Mucosa of descending colon (tissue), 3 donors: ENCODE data around the gene RFX1. TPM values are rescaled to one million over a fixed set of nuclear protein-coding genes. Genes with fewer than 3 reads are reported as not detected.
"Not testable (repeated sequence)": the region's sequence is repeated elsewhere in the genome, so short reads cannot be mapped to it uniquely, and the experiment has no call there.

Experiments used
- ATAC-seq: fragments of 200-7000 bp; cut with Tn5 transposase; one replicate; pipeline ENCODE4 v1.9.1; 2020; ENCODE audit warnings: mild to moderate bottlenecking, moderate library complexity
- DNase-seq, 3 donors: peaks; one replicate each; pipeline ENCODE4 v3.0.0-alpha.2; 2020
- H3K36me3 ChIP-seq: fragments of 200-600 bp; one replicate; pipeline ENCODE4 v1.8.0; 2021; ENCODE audit warnings: low read depth, mild to moderate bottlenecking
- H3K4me1 ChIP-seq: fragments of 200-600 bp; one replicate; pipeline ENCODE4 v1.8.0; 2021; ENCODE audit warnings: low read depth, mild to moderate bottlenecking
- H3K4me3 ChIP-seq: fragments of 200-600 bp; one replicate; pipeline ENCODE4 v1.8.0; 2021; ENCODE audit warnings: mild to moderate bottlenecking
- H3K9me3 ChIP-seq: fragments of 200-600 bp; one replicate; pipeline ENCODE4 v1.8.0; 2021; ENCODE audit warnings: mild to moderate bottlenecking
- CTCF ChIP-seq: fragments of 200-600 bp; IDR thresholded peaks from one replicate; pipeline ENCODE4 v1.8.0; 2022; ENCODE audit warnings: antibody characterized with exemption, mild to moderate bottlenecking
- intact Hi-C, 2 donors: fragments of 100-400 bp; cut with DNase I in 1 of 2; cut with micrococcal nuclease in 1 of 2; formaldehyde crosslinking; loops; one replicate each; pipeline versions ENCODE4 v1.11.0 to v1.11.1; 2022; cut with DNase I, micrococcal nuclease
- total RNA-seq, 3 donors: library from RNA; stranded (reverse); fragmentation: NEBNext Ultra II Directional in 2 of 3; extraction: Animal tissue kit (Norgen Biotek cat#: 25700) in 2 of 3; gene quantifications; one replicate each; pipeline versions ENCODE4 v1.2.1 to v1.2.4, GENCODE V29; 2021 to 2023
- donor health status: DM: no; HTN: no; CAD: no; lungs with moderate emphysema.
- donor health status: DM: no; HTN: no; CAD: no.
- donor health status: DM: no; HTN: yes; CAD: no.

Gene RFX1
- total RNA-seq, 3 donors from 2014 or later = 15.8 to 17.9 (median 17.1) TPM

- intact Hi-C loops = no loop called here
- peak within 1 kb of the TSS; percentile 26 for H3K4me3 ChIP-seq
- ATAC-seq (peak; percentile 86), DNase-seq (peak; percentile 69 to 90 (median 78))
- no peaks in the 10 kb centered on the region for H3K9me3 ChIP-seq
- H3K4me1 ChIP-seq = peaks cover 8% of the 10 kb centered on the region
- TF ChIP-seq CTCF = peak; percentile 46
- no peaks in the 10 kb centered on the region for H3K36me3 ChIP-seq
Measured at GRCh38 chr19:14031719-14032480, 25.8 kb upstream of the RFX1 start, which contains the start of gene IL27RA. Gene IL27RA, plus strand, starts transcription at chr19:14031762. Its CDS starts 111 bp downstream, at chr19:14031873.

DNA sequence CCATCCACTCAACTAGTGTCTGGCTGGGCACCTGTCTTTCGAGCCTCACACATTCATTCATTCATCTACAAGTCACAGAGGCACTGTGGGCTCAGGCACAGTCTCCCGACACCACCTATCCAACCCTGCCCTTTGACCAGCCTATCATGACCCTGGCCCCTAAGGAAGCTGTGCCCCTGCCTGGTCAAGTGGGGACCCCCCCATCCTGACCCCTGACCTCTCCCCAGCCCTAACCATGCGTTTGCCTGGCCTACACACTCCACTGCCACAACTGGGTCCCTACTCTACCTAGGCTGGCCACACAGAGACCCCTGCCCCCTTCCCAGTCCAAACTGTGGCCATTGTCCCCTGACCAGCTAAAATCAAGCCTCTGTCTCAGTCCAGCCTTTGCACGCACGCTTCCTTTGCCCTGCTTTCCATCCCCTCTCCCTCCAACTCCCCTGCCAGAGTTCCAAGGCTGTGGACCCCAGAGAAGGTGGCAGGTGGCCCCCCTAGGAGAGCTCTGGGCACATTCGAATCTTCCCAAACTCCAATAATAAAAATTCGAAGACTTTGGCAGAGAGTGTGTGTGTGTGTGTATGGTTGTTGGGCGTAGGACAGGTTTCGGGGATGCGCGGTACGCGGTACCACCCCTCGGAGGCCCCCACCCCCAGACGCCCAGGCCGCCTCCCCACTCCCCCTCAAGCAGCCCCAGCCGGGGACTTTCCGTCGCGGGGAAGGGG lies 25.0 kb upstream of the RFX1 start:
- DNase-seq = no peak
- Histone ChIP-seq H3K9me3 (no peaks in the 10 kb centered on the region), H3K4me3 (peak overlapping the region; percentile 26), H3K36me3 (no peaks in the 10 kb centered on the region), H3K4me1 (peaks cover 8% of the 10 kb centered on the region)
- ATAC-seq = no peak
- no peak for TF ChIP-seq CTCF
- intact Hi-C loops = no loop called here

DNA sequence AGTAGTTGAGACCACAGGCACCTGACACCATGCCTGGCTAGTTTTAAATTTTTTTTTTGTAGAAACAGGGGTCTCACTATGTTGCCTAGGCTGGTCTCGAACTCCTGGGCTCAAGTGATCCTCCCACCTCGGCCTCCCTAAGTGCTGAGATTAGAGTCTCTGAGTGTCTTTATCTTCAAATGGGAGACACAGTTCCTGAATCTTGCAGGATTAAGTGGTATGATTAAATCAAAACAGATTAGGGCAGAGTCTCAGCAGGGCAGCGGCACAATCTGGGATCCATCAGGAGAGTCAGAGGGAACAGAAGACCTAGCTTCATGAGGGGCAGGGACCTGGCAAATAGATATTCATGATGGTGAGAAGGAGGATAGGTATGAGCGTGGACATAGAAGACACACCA lies 22.8 kb upstream of the RFX1 start:
- Histone ChIP-seq H3K36me3 (no peaks in the 10 kb centered on the region), H3K4me3 (no peak overlapping the region), H3K9me3 (no peaks in the 10 kb centered on the region), H3K4me1 (peaks cover 8% of the 10 kb centered on the region)
- no peak for ATAC-seq
- no peak for DNase-seq
- intact Hi-C loops = no loop called here
- no peak for TF ChIP-seq CTCF

DNA sequence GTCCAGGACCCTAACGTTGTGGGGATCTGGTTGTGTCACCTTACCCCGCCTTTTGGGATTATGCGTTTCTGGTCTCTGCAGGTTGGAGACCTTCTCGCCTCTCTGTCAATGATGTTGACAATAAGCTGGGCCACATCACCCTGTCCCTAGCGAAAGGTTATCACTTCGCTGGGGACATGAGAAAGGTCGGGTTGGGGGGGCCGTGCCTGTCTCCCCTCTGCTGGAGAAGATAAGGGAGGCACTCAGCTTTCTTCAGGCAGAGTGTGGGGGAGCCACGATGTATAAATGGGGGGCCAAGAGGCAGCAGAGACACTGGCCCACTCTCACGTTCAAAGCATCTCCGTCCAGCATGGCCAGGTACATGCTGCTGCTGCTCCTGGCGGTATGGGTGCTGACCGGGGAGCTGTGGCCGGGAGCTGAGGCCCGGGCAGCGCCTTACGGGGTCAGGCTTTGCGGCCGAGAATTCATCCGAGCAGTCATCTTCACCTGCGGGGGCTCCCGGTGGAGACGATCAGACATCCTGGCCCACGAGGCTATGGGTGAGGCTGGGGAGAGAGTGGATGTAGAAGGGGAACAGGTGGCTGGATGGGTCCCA lies 21.8 kb upstream of the RFX1 start, which contains the start of gene RLN3:
Gene RLN3 (plus strand): TSS at position 293 of the 595 bp plus-strand sequence. CDS start 57 bp downstream, at position 350.
- DNase-seq (no peak), ATAC-seq (no peak)
- H3K9me3 ChIP-seq = no peaks in the 10 kb centered on the region
- no peak within 1 kb of the TSS for H3K4me3 ChIP-seq
- H3K36me3 ChIP-seq = no peaks in the 10 kb centered on the region
- TF ChIP-seq CTCF = no peak
- intact Hi-C loops = no loop called here
- peaks cover 8% of the 10 kb centered on the region for H3K4me1 ChIP-seq

GRCh38 chr19:14026652-14027192 lies 20.6 kb upstream of the RFX1 start:
- H3K4me3 ChIP-seq, ATAC-seq, DNase-seq: not testable (repeated sequence)

More at GRCh38 chr19:14026652-14027192, 20.6 kb upstream of the RFX1 start:
- H3K36me3 ChIP-seq, intact Hi-C loops, H3K9me3 ChIP-seq, H3K4me1 ChIP-seq: not testable (repeated sequence)
